Brain microvascular endothelial cell (primary cell): ENCODE results near the gene PLA2G5.

Source experiments
- DNase-seq: peaks from one replicate; pipeline ENCODE4 v3.0.0-alpha.2; 2020
- H3K27ac ChIP-seq: fragments of 250-450 bp; sonication (Bioruptor Pico); 2 replicates; pipeline ENCODE4 v1.5.1; 2020; ENCODE audit warnings: mild to moderate bottlenecking, moderate library complexity
- H3K27me3 ChIP-seq: fragments of 250-450 bp; sonication (Bioruptor Pico); replicated peaks from 2 replicates; pipeline ENCODE4 v1.5.1; 2020; ENCODE audit warnings: mild to moderate bottlenecking
- H3K36me3 ChIP-seq: fragments of 250-450 bp; sonication (Bioruptor Pico); replicated peaks from 2 replicates; pipeline ENCODE4 v1.5.1; 2020; ENCODE audit warnings: mild to moderate bottlenecking
- H3K4me3 ChIP-seq: 2 replicates; pipeline ENCODE4 v1.5.1; 2011; ENCODE audit warnings: low read depth, mild to moderate bottlenecking, control low read depth, low read length, moderate library complexity
- CTCF ChIP-seq: IDR thresholded peaks from 2 replicates; pipeline ENCODE4 v1.5.1; 2011; ENCODE audit warnings: low read depth, mild to moderate bottlenecking, moderate library complexity, low read length, control low read depth, inconsistent platforms; ENCODE audit errors: missing control alignments
- in situ Hi-C: cut with HindIII; loops from 2 replicates; pipeline ENCODE4 v1.10.0; 2017; ENCODE audit warnings: low sequenced_read_pairs, low pct_ligation_motif_present

Gene PLA2G5

GRCh38 chr1:20137055-20137454 is 67.1 kb downstream of the PLA2G5 start:
- in situ Hi-C loops: no loop called here
- Histone ChIP-seq H3K27me3 (no peaks in the 10 kb centered on the region), H3K27ac (no peak overlapping the region), H3K4me3 (no peak overlapping the region), H3K36me3 (no peaks in the 10 kb centered on the region)
- no peak for DNase-seq
- no peak for TF ChIP-seq CTCF

GRCh38 chr1:20137604-20138003 is 67.6 kb downstream of the PLA2G5 start:
- in situ Hi-C loops: no loop called here
- no peak for TF ChIP-seq CTCF

GRCh38 chr1:20138346-20138745 is 68.4 kb downstream of the PLA2G5 start:
- in situ Hi-C loops: no loop called here
- no peak for DNase-seq
- no peak overlapping the region for H3K27ac ChIP-seq
- H3K4me3 ChIP-seq: no peak overlapping the region
- H3K27me3 ChIP-seq: no peaks in the 10 kb centered on the region
- no peak for TF ChIP-seq CTCF
- no peaks in the 10 kb centered on the region for H3K36me3 ChIP-seq

More at GRCh38 chr1:20137604-20138003, 67.6 kb downstream of the PLA2G5 start:
- no peak overlapping the region for H3K4me3 ChIP-seq
- no peak for DNase-seq
- H3K36me3 ChIP-seq: no peaks in the 10 kb centered on the region
- no peak overlapping the region for H3K27ac ChIP-seq
- H3K27me3 ChIP-seq: no peaks in the 10 kb centered on the region

GRCh38 chr1:20138961-20139550 is 69.1 kb downstream of the PLA2G5 start, which contains the start of gene PLA2G2F:
PLA2G2F (plus strand) TSS chr1:20139323; CDS start chr1:20139428, 105 bp downstream.
- DNase-seq: no peak
- Histone ChIP-seq H3K36me3 (no peaks in the 10 kb centered on the region), H3K4me3 (no peak within 1 kb of the TSS), H3K27me3 (no peaks in the 10 kb centered on the region), H3K27ac (no peak within 1 kb of the TSS)
- in situ Hi-C loops: no loop called here
- TF ChIP-seq CTCF: no peak

GRCh38 chr1:20139776-20140612 is 70.0 kb downstream of the PLA2G5 start:
- in situ Hi-C loops: no loop called here

More at GRCh38 chr1:20139776-20140612, 70.0 kb downstream of the PLA2G5 start:
- Histone ChIP-seq H3K36me3 (no peaks in the 10 kb centered on the region), H3K27me3 (no peaks in the 10 kb centered on the region), H3K27ac (no peak overlapping the region), H3K4me3 (no peak overlapping the region)
- no peak for DNase-seq
- TF ChIP-seq CTCF: no peak
